A673 (cell line): ENCODE measurements around the gene PRKD3. TPM values are rescaled to one million over a fixed set of nuclear protein-coding genes. Genes with fewer than 3 reads are reported as not detected.
A peak's percentile ranks its signal among the peaks of the same experiment; 100 is the strongest.

Experiments used
- BruUV-seq: library from RNA; stranded (reverse); fragments of 400-500 nt; replicated peaks from 2 replicates; lab custom pipeline; 2021; lab: Mats Ljungman, UMichigan
- CTCF ChIA-PET: fragments of 300-600 bp; sonication (Branson Sonifier 250); formaldehyde crosslinking; loops from one replicate; lab custom pipeline; 2022; ENCODE audit warnings: antibody characterized with exemption; lab: Charles Lee
- POLR2A ChIA-PET: fragments of 300-600 bp; sonication (Branson Sonifier 250); formaldehyde crosslinking; loops from one replicate; lab custom pipeline; 2022; ENCODE audit warnings: antibody characterized with exemption; ENCODE audit not compliant: low non-redundant PET; lab: Charles Lee
- DNase-seq: peaks from one replicate; pipeline ENCODE4 v3.0.0-alpha.2; 2015; ENCODE audit warnings: low spot score
- H3K27ac ChIP-seq: fragments of 200-600 bp; sonication (generic); 2 replicates; pipeline ENCODE4 v1.5.1; 2016; ENCODE audit warnings: mixed run types, low read depth, mild to moderate bottlenecking, mixed read lengths, antibody characterized with exemption, low read length; ENCODE audit not compliant: poor library complexity, severe bottlenecking
- H3K27me3 ChIP-seq: fragments of 200-600 bp; sonication (generic); replicated peaks from 2 replicates; pipeline ENCODE4 v1.6.1; 2017; ENCODE audit warnings: mixed run types, low read depth, mild to moderate bottlenecking, mixed read lengths, antibody characterized with exemption, low read length; ENCODE audit not compliant: insufficient read depth, poor library complexity
- H3K36me3 ChIP-seq: fragments of 200-600 bp; sonication (generic); 2 replicates; pipeline ENCODE4 v1.6.1; 2016; ENCODE audit warnings: mixed run types, mild to moderate bottlenecking, mixed read lengths, antibody characterized with exemption, low read length; ENCODE audit not compliant: insufficient read depth, poor library complexity, severe bottlenecking
- H3K4me1 ChIP-seq: fragments of 200-600 bp; sonication (generic); 2 replicates; pipeline ENCODE4 v1.6.1; 2017; ENCODE audit warnings: mixed run types, mild to moderate bottlenecking, mixed read lengths, antibody characterized with exemption, low read length; ENCODE audit not compliant: insufficient read depth, poor library complexity, severe bottlenecking
- H3K4me3 ChIP-seq: fragments of 200-600 bp; sonication (generic); 2 replicates; pipeline ENCODE4 v1.5.1; 2016; ENCODE audit warnings: low read depth, mixed run types, mild to moderate bottlenecking, mixed read lengths, low read length; ENCODE audit not compliant: poor library complexity, severe bottlenecking
- H3K9me3 ChIP-seq: fragments of 200-600 bp; sonication (generic); 2 replicates; pipeline ENCODE4 v1.6.1; 2016; ENCODE audit warnings: mixed run types, low read depth, mild to moderate bottlenecking, mixed read lengths, antibody characterized with exemption, low read length; ENCODE audit not compliant: poor library complexity, severe bottlenecking
- EZH2 ChIP-seq: fragments of 200-600 bp; sonication (generic); IDR thresholded peaks from 2 replicates; pipeline ENCODE4 v1.6.1; 2017; ENCODE audit warnings: borderline replicate concordance, low read depth, mild to moderate bottlenecking, mixed read lengths, antibody characterized with exemption, low read length; ENCODE audit not compliant: poor library complexity, severe bottlenecking
- intact Hi-C: fragments of 100-400 bp; cut with micrococcal nuclease; formaldehyde crosslinking; loops from one replicate; pipeline ENCODE4 v1.10.0; 2022; ENCODE audit not compliant: unreplicated experiment
- total RNA-seq: library from RNA; stranded (reverse); gene quantifications from 2 replicates; pipeline ENCODE4 v1.2.3, GENCODE V29; 2021
- TF ChIP-seq, protein P1 (sequence below): fragments of 300-800, 200-600 bp; sonication (generic); conservative IDR thresholded peaks from 2 replicates; pipeline ENCODE4 v1.5.1; 2017; ENCODE audit warnings: low read depth, mild to moderate bottlenecking, antibody characterized with exemption, low read length, moderate library complexity, mixed read lengths

The PRKD3 gene
- total RNA-seq, 1 experiment from 2014 or later, result 53.1 TPM

DNA sequence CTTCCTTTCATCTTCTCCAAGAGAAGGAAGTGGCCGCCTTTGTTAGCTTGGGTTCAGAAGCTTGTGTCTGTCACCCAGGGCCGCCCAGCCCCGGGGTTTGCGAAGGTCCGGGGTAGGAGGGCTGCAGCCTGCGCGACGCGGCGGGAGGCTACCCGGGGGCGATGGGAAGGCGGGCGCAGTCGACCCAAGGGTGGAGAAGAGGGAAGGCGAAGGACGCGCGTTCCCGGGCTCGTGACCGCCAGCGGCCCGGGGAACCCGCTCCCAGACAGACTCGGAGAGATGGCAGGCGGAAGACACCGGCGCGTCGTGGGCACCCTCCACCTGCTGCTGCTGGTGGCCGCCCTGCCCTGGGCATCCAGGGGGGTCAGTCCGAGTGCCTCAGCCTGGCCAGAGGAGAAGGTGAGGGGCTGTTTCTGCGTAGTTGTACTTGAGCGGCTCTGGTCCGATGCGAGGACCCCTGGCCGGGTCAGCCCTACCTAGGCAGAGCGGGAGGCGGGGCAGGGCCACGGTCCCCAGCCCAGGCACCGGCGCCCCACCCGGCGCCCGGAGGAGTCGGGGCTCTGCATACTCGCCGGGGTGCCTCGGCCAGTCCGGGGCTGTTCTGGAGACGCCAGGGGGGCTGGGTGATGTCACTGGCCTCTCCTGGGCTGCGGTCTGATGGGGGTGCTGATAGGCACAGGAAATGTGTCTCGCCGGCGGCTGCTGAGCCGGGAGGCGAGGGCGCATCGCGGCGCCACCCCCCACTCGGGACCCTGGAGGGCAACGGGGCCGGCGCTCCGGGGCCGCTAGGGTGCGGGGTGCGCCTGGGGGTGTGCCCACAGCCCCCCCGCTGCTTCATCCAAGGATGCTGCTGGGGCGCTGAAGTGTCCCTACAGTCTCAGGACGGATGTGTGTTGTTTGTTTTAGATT lies 20.1 kb upstream of the PRKD3 start, which contains the start of gene QPCT:
QPCT (plus strand) TSS at position 178 of the 909 bp plus-strand sequence; CDS start at position 280, 102 bp downstream.
- ChIA-PET POLR2A (no interaction called here), CTCF (no interaction called here)
- DNase-seq, result peak; percentile 43
- no TSS peak for BruUV-seq
- TF ChIP-seq EZH2, result no peak
- TF ChIP-seq, protein P1, sequence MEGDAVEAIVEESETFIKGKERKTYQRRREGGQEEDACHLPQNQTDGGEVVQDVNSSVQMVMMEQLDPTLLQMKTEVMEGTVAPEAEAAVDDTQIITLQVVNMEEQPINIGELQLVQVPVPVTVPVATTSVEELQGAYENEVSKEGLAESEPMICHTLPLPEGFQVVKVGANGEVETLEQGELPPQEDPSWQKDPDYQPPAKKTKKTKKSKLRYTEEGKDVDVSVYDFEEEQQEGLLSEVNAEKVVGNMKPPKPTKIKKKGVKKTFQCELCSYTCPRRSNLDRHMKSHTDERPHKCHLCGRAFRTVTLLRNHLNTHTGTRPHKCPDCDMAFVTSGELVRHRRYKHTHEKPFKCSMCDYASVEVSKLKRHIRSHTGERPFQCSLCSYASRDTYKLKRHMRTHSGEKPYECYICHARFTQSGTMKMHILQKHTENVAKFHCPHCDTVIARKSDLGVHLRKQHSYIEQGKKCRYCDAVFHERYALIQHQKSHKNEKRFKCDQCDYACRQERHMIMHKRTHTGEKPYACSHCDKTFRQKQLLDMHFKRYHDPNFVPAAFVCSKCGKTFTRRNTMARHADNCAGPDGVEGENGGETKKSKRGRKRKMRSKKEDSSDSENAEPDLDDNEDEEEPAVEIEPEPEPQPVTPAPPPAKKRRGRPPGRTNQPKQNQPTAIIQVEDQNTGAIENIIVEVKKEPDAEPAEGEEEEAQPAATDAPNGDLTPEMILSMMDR, result no peak
- Histone ChIP-seq H3K36me3 (no peaks in the 10 kb centered on the region), H3K27ac (no peak within 1 kb of the TSS), H3K27me3 (no peaks in the 10 kb centered on the region), H3K4me1 (no peaks in the 10 kb centered on the region), H3K4me3 (peak within 1 kb of the TSS; percentile 56), H3K9me3 (no peaks in the 10 kb centered on the region)
- intact Hi-C loops, result no loop called here

DNA sequence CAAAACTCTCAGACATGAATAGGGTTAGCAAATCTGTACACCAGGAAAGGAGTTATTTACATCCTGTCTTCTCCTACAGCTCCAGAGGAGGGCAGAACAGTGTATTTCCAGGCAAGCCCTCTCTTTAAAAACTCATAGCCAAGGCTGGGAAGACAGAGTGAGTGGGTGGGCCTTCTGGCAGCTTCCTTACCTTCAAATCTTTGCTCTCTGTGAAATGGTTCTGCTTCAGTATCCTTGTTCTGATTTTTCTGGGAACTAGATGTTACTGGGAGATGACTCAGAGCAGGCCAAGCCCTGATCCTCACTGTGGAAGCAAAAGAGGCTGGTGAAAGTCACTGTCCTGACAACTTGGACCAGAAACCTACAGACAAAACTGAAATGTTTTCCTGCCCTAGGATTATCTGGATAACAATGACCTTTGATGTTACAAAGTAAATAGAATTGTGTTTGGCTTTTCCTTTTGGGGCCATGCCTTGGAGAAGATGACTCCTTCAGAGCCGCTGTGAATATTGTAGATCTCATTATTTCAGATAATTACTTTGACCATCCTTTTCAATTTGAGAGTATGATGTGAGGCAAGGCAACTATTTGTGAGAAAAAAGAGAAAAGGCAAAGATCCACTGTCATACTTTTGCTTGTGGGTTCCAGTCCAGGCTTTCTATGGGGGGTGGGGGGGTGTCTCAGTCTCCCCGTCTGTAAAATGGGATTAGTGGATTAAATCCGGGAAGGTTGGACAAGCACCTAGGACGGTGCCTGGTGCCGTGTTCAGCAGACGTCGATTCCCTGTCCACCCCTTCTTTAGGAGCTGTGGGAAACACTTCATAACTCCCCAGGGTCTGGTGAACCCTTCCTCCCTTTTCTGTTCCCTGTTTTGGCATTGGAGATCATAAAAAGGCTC lies 19.2 kb upstream of the PRKD3 start:
- BruUV-seq, result no TSS peak
- POLR2A ChIA-PET, result interaction anchor here (0.7 kb wide), 1 partner anchor 20 kb away, joined by 4 read pairs; no protein-coding TSS in a partner anchor
- H3K4me3 ChIP-seq, result peak overlapping the region; percentile 56

More for the DNA sequence above, 19.2 kb upstream of the PRKD3 start:
- H3K36me3 ChIP-seq, result no peaks in the 10 kb centered on the region
- TF ChIP-seq EZH2, result no peak
- TF ChIP-seq, protein P1, result peak; percentile 51
- H3K27ac ChIP-seq, result no peak overlapping the region
- H3K9me3 ChIP-seq, result no peaks in the 10 kb centered on the region
- peaks cover 1% of the 10 kb centered on the region for H3K4me1 ChIP-seq
- intact Hi-C loops, result no loop called here
- CTCF ChIA-PET, result no interaction called here
- no peaks in the 10 kb centered on the region for H3K27me3 ChIP-seq
- DNase-seq, result peak; percentile 71
